Activated T-cell treated with anti-CD3 and anti-CD28 coated beads, Interleukin-2, amount 50 U/mL, for 1 hour (primary cell): ENCODE data around the gene TACO1.

Source experiments
- DNase-seq: peaks from one replicate; pipeline ENCODE4 v3.0.0-alpha.2; 2020

The TACO1 gene

GRCh38 chr17:63601439-63602371 lies 1.0 kb downstream of the TACO1 start:
- DNase-seq: no peak

DNA sequence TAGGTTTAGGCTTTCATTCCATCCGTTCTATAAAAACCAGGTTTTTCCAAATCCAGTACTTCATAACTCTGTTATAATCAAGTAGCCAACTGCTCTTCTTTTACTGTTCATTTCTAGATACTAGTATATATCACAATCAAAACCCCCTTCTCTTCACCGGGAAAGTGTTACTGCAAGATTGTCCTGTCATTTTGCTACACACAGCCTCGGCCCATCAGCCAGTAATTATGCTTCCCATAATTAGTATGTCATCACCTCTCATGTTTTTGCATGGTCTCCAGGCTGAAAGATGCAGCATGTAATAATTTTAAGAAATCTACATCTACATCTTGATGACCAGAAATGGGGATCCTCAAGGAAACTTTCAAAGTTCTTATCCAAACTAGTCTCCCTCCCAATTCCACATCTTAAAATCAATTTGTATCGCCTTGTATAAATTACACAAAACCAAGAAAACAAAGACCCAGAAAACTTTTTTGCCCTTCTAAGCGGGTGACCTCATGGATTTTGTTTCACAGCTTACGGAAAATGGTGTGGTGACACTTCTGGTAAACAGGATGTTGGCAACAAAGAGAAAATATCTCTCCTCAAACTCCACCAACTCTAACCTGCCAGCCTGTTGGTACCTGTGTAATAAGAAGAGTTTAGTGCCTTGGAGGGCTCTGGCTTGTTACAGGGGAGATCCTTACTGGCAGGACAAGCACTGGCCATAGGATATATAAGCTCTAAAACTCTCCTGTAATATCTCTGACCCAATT lies 9.3 kb downstream of the TACO1 start:
- no peak for DNase-seq

DNA sequence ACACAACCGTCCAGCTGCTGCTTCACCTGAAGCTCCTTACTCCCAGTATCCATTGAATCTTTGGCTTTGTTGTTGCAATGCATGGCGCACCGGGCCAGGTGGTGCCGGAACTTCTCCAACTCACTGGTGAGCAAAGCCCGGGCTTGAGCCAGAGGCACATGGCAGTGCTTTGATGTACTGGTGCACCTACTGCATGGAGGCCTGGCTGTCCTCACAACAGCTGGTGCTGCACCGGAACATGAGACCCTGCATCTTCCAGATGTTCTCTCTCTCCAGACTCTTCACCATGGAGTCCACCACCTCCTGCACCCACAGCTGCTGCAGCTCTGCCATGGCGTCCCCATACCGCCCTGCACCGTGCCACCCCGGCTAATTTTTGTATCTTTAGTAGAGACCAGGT lies 10.2 kb downstream of the TACO1 start:
- no peak for DNase-seq

GRCh38 chr17:63611354-63611753 lies 10.7 kb downstream of the TACO1 start:
- DNase-seq: no peak

DNA sequence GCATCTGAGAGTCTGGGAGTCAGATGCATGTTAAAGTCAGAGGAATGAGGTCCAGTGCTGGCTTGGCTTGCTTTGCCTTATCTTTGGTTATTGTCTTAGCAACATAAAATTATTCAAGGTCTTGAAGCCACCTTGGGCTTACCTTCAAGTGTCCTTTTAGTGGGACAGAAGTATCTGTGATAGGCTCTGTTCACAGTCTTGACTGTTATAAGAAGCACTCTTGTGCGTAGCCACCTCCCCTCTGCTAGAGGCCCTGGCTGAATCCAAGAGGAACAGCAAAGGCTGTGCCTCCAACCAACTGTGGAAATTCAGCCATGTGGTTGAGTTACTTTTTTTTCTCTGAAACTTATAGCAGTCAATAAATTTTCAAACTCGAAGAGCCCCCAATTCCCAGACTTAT lies 13.0 kb downstream of the TACO1 start:
- no peak for DNase-seq

DNA sequence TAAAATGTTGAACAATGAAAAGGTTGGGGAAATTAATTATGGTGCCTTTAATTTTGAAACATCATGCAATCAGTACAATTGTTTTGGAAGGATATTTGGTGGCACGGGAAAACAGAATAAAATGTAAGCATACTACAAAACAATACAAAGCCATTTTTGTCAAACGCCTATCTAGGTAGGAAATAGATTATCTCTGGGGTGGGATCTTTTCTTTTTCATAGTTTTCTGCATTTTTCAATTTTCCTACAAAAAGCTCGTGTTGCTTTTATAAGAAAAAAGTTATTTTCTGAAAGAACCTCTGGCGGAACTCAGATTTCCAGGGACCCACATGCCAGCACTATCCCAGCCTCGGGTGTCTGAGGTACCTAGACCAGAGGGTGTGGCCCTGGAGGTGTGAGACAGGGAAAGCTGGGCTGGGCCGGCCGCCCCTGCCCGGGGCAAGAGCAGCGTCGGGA lies 20.6 kb downstream of the TACO1 start:
- no peak for DNase-seq

DNA sequence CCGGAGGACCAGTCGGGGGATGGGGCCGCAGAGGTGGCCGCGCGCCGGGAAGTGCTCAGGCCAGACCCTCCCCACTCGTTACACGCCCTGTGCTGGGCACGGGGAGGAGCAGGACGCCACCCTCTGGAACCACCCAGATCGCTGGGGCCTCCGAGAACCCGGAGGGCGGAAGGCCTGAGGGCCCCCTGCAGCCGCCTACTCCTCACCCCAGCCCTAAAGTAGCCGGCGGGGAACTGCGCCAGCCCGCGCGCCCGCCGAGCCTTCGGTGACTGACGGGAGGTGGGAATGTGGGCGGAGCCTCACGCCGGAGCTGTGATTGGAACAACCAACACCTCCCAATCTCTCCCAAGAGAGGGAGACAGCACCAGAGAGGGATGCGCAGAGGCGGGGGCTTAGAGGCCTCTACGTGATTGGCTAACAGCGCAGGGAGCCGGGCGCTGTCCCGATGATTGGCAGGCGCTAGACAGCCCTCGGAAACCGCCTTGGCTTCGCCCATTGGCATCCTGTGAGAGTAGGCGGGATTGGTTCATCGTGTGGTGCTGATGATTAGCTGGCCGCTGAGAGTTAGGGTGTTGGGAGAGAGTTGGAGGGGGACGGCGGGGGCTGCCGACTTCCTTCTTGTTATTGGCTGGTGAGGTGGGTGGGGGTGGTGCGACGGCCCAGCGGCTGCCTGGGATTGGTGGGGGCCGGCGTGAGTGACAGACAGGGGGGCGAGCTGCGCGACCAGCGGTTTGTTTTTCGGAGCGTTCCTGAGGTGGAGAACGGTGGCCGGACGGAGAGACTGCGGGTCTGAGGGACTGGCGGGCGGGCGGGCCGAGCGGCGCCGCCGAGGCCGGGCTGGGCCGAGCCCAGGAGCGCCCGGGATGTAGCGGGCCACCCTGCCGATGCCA lies 21.2 kb downstream of the TACO1 start, which contains the start of gene MAP3K3:
Gene MAP3K3 (plus strand): TSS at position 734 of the 890 bp plus-strand sequence. CDS start 343 bp downstream, outside the sequence.
- peak; percentile 92 for DNase-seq

GRCh38 chr17:63622574-63623390 lies 22.1 kb downstream of the TACO1 start:
- peak; percentile 53 for DNase-seq

GRCh38 chr17:63623786-63624530 lies 23.3 kb downstream of the TACO1 start:
- no peak for DNase-seq

DNA sequence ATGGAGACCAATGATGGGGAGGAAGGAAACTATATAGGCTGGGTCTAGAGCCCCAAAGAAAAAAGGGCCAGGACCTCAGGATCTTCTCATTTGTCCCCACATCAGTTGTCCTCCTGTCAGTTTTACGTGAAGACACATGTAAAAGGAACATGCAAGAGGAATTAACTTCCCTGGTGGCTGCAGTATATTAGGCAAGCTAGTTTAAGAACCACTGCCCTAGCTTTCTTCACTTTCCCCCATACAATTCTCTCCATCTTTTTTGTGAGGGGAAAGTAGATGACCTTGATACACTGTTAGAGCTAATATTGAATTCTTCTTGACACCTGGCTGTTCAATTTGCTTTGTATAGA lies 23.8 kb downstream of the TACO1 start:
- DNase-seq: no peak

DNA sequence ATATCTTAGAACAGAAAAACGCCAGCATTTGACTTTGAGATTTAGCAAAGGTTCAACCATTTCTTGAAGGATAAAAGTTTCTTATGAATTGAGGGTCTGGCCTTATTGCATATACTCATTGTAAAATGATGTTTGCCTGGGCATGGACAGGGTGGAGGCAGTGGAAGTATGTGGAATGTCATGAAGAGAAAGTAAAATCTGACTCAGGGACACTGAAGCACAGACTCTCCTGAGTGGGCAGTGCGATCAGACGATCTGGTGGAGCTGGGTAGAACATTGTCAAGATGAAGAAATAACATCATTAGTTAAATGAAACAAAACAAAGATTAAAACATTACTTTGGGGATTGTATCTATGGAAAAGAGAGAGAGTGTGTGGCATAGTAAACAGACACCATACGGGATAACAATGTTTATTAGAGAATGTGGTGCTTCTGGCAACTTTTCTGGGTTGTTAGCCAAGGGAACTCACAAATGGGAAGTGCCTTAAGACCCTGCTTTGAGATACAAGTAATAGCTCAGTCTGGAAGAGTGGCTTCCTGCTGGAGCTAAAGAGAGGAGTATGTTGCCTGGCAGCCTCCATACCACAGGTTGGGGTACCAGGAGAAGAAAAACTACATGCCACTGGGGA lies 26.0 kb downstream of the TACO1 start:
- no peak for DNase-seq

DNA sequence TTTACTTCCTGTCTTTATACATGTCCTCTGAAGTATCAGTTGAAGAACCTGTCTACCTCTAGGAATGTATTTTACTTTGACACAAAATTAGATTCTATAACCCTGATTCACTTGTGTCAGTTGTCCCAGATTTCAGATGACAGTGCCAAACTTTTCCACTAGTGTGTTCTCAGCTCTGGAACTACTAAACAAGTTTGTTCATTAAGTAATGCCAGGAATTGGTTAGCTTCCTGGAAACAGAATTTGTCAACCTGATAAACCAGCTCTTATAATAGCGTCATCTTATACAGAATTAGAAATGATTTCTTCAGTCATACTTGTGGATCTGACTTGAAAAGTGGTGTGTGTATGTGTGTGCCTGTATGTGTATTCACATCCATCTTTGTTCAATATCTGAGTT lies 28.9 kb downstream of the TACO1 start:
- no peak for DNase-seq

DNA sequence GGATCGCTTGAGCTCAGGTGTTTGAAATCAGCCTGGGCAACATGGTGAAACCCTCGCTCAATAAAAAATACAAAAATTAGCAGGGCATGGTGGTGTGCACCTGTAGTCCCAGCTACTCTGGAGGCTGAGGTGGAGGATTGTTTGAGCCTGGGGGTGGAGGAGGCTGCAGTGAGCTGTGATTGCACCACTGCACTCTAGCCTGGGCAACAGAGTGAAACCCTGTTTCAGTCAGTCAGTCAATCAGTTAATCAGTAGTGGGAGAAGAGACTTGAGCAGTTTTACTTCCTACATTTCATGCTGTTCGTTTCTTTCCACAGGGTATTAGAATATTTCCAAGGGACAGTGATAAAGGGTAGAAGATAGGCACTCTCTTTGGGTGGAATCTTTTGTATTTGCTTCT lies 30.4 kb downstream of the TACO1 start:
- no peak for DNase-seq

- no peak for DNase-seq
Observed at GRCh38 chr17:63631626-63632025, 30.9 kb downstream of the TACO1 start.

- DNase-seq: no peak
Observed at GRCh38 chr17:63633742-63634141, 33.0 kb downstream of the TACO1 start.

GRCh38 chr17:63634163-63634562 lies 33.5 kb downstream of the TACO1 start:
- DNase-seq: no peak

GRCh38 chr17:63634816-63635215 lies 34.1 kb downstream of the TACO1 start:
- no peak for DNase-seq

DNA sequence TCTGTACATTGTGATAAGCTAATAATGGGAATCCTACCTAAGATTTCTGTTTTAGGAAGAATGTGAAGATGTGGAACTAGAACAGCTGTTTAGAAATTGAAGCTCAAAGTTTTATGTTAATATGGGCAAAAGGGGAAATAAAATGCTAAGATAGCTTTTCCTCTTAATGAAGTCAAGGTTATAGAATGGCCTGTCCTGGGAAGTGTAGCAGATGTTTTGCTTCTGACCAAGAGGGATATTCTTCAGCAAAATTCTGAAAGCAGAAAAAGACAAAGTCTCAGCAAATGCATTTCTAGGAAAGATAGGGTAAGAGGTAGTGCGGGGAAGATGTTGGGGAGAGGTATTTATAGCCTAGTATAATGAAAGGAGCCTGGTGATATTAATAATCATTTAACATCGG lies 34.6 kb downstream of the TACO1 start:
- DNase-seq: no peak

DNA sequence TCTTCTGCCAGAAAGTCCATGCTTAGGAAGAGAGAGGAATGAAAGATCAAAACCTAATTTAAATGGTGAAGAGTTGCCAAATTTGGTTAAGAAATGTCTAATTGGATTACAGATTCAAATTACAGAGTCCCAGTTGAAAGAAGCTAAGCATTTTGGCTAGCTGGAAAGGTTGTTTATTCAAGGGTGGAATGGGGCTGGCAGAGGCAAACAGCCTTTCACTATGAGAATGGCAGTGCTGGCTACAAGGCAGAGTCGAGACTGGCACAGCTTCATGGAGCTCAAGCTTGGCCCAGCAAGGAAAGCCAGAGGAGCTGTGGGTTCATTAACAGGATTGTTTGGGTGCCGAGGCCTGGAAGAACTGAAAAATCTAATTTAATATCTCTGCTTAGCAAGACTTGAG lies 35.1 kb downstream of the TACO1 start:
- DNase-seq: no peak

- DNase-seq: no peak
Observed at GRCh38 chr17:63639125-63639524, 38.4 kb downstream of the TACO1 start.

DNA sequence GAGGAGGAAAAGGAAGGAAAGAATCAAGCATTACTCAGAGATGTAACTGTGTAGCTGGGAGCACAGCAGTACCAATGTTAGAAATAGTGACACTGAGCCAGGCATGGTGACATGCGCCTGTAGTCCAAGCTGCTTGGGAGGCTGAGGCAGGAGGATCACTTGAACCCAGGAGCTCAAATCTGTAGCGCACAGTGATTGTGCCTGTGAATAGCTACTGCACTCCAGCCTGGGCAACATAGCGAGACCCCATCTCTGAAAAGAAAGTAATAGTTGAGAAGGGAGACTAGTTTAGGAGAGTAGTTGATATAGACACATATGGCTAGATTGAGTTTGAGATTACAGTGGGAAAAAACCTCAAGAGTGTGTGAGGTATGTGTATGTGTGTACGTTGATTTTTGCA lies 39.3 kb downstream of the TACO1 start:
- DNase-seq: no peak
